ENCODE measurements around the gene FAM199X.

FAM199X gene

DNA sequence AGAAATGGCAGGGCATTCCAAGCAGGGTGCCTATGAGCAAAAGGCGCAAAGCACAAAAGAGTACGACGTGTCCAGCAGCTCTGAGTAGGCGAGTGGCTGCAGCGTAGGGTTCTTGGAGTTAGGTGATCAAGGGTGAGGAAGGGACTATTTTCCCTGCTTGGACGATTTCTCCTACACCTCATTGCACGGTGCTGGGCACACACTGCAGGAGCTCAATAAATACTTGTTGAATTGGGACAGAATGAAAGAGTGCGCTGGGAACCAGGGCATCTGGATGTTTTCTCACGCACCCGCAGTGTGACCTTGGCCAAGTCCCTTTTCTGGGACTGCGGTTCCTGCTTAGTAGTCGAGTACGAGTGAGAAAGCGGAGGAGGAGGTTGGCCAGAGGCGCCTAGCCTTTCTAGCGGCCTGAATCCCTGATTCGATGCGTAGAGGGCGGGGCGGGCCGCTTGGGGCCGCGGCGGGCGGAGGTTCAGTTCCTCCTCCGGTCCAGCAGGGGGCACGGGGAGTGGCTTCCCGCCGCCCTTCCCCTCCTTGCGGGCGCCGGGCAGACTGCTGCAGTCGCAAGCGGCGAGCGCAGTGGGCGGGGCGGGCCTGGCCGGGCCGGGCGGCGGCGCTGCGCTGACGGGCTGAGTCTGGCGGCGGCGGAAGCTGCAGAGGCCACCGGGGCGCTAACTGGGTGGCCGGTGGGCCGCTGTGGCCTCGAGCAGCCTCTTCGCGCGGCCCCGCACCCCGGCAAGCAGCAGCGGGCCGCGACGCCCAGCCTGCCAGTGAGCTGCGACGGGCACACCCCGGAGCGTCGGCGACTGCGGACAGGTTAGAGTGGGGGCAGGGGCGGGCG, at the start of gene FAM199X:
TSS of gene FAM199X (plus strand) at position 560 of the 841 bp plus-strand sequence. CDS start 333 bp downstream, outside the sequence.
- peak; percentile 83 for DNase-seq

DNA sequence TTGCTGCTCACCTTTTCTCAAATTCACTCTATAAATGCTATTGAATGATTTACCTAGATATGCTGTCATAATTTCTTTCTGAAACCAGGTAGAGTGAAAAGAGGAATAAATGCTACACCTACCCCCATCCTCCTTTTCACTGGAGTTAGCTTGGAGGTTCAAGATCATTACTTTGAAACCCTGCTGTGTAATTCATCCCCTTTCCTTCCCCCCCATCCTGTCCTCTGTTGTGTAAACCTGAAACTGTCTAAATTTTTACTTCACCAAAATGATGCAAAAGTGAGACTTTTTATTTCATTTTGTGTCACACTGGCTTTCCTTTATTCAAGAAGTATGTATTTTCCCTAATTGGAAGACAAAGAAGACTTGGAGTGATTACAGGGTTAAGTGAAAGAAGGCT, 48.5 kb upstream of the FAM199X start:
- DNase-seq: no peak

DNA sequence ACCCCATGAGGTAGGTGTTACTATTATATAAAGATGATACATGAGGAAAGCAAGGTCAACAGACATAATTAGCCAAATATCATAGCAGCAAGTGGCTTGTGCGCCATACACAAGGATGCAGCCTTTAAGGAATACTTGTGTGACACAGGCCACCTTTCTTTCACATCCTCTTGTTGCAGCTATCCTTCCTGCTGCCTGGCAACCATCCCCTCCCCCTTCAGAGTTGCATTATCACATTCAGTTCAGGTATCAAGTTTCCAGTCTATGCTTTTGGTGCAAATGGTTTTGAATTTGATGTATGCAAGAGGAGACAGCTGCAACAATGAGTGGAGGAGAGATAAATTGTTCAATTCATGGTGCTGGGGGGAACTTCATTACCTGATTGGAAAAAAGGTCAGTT, 47.5 kb upstream of the FAM199X start:
- DNase-seq: no peak

DNA sequence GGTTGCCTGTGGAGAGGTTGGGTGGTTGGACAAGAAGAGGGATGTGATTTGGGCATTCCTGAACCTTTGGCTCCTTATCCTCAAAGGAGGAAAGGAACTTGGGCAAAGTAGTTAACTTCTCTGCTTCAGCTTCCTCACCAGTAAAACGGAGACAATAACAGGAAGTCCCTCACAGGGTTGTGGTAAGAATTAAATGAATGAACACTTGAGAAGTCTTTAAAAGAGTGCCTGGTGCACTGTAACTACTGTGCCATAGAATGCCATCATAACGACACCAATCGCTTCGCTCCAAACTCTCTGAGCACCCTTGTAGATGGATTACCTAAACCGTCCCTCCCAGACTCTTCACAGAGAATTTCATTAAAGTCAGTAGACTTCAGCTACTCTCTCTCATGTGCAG, 43.4 kb upstream of the FAM199X start:
- no peak for DNase-seq

DNA sequence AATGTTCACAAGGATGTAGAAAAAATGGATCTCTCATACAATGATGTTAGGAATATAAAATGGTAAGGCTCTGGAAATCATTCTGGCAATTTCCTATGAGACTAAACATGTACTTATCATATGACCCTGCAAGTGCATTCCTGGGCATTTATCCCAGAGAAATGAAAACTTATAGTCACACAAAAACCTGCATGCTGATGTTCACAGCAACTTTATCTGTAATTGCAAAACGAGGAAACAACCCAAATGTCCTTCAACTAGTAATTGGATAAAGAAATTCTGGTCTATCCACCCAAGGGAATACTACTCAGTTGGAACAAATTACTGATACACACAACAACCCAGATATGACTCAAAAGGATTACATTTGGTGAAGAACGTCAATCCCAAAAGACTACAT, 39.4 kb upstream of the FAM199X start:
- DNase-seq: no peak

DNA sequence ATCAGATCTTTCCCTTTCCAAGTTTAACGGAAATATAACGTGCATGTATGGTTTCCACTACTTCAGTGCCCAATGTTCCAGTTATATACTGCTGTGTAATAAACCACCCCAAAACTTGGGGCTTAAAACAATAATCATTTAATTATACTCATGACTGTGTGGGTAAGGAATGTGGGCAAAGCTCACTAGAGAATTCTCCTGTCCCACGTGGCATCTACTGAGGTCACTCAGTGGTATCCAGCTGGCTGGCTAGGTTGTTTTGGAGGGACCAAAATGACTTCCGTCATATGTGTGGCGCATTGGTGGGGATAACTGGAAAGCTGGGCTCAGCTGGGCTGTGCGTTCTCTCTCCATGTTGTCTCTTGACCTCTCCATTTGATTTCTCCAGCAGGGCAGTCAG, 35.4 kb upstream of the FAM199X start:
- no peak for DNase-seq

DNA sequence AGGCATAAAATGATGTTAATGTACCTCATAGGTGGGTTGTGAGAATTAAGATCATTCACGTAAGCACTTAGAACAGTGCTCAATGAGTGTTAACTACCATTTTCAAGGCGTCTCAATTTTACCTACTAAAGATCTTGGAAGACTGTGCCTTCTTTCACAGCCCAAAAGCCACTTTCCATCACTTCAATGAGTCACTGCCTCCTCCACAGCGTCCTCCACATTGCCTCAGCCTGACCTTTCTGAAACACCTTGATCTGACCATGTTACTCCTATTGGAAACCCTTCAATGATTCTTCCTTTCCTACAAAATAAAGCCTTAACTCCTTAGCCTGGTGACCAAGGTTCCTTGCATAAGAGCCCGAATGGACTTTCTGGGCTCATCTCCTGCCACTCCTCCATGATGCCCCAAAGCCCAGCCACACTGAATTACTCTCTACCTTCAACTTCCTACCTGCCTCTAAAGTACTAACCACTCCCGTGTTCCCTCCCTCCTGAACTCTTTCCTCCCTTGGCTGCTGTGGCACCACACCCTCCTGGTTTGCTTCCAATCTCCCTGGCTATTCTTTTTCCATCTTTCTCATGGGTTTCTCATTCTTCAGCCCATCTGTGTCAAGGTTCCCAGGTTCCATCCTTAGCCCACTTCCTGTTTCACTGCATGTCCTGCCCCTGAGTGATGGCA, 31.5 kb upstream of the FAM199X start:
- DNase-seq: no peak

DNA sequence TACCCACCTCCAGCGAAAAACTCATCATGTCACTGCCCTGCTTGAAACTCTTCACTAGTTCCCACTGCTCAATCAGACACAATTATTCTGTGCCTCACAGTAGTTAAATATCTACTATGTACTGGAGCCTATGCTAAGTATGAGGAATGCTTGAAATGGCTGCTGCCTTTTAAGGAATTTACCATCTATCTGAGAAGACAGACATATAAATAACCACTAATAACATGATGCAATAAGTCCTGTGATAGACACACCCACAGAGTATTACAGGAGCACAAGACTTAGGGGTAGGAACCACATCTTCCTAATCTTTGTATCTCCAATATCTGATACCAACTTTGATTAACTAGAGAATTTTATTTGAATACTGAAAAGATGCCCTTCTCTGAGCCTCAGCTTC, 30.6 kb upstream of the FAM199X start:
- DNase-seq: no peak

DNA sequence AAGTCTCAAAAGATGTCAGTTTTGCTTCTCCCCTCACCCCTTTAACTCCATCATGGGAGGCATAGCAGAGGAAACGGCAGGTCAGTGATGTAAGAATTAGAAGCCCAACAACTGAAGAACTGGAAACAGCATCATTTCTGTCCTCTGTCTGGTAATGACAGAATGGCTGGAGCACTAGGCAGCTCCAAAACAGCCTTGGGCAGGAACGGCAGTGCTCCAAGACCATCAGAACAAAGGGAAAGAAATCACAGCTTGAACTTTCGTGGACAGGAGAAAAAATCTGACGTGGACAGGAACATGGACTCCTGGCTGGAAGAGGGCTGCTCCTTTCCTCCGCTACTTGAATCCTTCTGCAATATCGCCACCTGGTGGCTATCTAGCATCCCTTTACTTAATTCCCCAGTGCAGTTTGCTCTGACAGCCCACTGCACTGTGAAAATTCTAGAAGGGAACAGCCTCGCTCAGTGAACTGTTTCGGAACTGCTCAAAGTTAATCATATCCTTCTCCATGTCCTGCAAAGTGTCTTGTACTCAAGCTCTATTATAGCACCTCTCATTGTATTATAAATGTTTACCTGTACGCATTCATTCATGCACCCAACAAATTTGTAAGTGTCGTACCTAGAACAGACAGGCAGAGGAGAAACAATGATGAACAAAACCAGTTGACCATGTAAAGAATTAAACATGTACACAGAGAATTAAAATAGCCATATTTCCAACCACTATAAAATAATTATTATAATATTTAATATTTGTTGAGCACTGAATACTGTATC, 29.8 kb upstream of the FAM199X start:
- peak; percentile 62 for DNase-seq

DNA sequence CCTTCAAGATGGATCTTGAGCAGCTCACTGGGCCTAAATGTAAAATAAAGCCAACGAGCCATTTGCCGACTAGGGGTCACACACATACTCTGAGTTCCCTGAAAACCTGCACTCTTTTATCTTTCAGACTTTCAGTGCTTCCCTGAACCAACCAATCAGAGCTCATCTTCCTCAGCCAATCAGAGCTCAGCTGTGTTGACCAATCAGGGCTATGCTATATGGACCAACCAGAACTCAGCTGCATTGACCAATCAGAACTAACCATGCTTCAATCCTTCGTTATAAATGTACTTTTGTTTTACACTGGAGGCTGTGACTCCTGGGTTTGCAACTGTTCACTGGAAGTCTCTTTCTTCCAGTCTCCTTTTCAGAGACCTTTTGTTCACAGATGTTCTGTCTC, 28.8 kb upstream of the FAM199X start:
- DNase-seq: no peak

DNA sequence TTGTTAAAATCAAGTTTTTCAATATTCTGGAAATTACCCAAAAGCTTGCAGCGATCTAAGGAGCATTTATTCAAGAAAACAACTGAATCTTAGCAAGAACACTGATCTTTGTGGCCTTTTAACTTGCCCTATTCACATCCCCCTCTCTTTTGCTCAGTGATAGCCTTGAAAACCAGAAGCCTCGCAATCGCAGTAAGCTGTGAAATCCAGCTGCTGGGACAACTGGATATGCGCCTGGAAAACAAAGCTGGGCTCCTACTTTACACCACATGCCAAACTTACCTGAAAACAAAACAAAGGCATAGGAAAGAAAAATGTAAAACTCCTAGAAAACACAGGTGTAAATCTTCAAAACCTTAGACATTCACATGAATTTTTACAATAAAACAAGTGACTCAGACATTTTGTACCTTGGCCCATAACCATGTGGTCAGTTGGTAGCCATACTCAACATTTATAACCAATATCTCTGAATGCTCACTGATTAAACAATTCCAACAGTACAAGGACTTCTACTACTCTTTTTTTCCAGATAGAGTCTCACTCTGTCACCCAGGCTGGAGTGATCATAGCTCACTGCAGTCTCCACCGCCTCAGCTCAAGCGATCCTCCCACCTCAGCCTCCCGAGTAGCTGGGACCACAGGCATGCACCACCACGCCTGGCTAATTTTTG, 25.0 kb upstream of the FAM199X start:
- DNase-seq: no peak

DNA sequence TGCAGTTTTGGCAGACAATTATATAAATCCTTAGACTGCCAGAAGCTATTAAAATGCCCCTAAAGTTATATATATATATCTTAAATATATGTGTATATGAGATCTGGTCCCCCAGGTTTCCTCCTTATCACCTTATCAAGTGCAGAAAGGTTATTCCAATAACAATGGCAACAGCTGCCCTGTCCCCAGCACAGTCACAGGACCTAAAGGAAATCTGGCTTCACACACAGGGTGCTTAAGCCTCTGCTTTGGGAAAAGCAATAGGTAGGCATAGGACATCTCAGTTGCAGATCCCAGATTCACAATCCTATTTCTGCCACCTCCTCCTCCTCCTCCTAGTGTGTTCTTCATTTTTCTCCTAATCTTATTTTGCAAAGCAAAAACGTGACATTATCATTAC, 15.2 kb upstream of the FAM199X start:
- DNase-seq: no peak

DNA sequence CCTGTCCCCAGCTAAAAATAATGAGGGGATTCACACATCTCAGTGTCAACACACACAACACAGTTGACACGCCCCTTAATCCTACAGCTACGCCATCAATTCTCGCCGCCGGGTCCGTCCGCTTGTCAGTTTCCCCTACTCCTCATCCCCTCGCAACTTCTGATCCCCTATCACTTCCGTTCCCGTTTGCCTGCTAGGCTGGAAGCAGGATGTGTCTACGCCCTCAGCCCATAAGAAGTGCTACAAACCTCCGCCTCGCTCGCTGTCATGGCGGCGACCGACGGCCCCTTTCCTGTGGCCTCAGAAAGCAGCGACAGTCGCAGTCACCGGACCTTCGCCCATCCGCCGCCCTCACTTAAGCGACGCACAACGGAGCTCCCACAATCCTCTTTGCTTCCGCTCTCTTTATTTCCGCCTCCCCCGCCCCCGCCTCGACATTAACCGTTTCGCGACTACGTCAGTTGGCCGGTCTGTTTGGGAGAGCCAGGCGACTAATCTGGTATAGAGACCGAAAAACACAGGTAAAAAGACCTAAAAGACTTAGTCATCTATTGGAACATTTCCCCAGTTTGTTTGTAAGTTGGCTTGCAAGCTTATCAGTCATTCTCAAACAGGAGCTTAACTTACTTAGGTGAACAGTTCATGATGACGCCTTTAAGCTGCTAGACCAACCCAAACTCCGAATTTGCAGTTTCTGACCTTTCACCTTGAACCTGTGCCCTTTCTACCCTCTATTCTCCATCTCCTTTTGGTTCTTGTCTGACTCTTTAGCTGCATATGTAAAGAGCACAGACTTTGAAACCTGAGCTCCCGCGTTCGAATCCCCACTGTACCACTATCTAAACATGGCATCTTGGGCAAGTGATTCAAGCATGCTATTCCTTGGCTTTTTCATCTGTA, 9.4 kb upstream of the FAM199X start, which contains the start of gene SLC25A53:
TSS of gene SLC25A53 (minus strand) at position 380 of the 900 bp plus-strand sequence. CDS start 51,752 bp downstream, outside the sequence.
- DNase-seq: peak; percentile 76

DNA sequence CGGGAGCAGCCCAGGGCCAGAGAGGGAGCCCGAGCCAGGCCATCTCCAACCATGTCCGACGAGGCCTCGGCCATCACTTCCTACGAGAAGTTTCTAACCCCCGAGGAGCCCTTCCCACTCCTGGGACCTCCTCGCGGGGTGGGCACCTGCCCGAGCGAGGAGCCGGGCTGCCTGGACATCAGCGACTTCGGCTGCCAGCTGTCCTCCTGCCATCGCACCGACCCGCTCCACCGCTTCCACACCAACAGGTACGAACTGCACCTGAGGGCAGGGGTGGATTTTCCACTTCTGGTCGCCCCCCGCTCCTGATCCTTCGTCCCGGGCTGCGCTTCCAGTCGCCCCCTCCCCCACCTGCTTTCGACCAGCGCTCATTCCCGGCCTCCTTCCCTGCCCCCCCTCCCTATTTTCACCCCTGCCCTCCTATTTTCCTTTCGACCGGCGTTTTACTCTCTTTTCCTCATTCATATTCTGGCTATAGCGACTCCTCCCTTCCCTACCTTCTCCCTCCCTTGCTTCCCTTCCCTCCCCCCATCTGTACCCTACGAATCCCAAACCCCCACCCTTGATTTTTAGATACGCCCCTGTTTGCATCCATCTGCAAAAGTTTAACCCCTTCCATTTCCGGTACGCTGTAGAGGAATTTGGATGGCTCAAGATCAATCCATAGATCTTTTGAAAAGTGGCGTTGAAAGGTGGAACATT, 633 bp downstream of the FAM199X start:
- DNase-seq: no peak

DNA sequence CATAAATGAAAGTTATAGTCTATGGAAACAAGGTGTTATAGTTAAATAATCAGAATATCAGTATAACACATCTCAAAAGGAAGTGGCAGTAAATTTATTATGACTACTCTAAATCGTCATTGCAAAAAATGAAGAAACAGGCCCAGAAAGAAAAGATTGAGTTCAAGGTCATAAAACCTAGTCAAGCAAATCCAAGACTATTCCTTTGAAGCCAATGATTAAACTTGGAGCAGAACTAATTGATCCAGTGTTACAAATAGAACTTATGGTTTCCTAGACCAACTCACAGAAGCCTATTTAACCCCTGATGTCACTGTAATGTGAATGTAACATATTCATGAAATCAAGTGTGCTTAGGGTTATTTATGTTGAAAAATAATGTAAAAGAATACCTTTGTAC, 1.9 kb downstream of the FAM199X start:
- no peak for DNase-seq

DNA sequence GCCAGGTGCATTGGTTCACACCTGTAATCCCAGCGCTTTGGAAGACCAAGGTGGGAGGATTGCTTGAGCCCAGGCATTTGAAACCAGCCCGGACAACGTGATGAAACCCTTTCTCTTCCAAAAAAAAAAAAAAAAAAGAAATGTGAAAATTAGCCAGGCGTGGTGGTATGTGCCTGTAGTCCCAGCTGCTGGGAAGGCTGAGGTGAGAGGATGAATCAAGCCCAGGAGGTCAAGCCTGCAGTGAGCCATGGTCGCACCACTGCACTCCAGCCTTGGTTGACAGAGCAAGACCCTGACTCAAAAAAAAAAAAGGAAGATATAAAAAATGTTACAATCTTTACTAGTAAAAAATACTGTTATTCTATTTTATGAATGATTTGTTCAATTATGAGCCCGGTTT, 5.9 kb downstream of the FAM199X start:
- no peak for DNase-seq

DNA sequence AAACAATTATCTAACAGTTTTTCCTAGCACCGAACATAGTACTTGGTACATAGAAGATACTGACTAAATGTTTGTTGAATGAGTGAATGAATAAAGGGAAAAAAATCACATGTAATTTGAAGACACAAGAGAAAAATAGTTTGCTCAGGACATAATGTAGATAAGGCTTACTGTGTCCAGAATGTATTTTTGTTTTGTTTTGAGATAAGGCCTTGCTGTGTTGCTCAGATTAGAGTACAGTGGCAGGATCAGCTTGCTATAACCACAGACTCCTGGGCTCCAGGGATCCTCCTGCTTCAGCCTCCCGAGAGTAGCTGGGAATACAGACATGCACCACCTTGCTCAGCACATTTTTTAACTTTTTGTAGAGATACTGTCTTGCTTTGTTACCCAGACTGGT, 6.5 kb downstream of the FAM199X start:
- no peak for DNase-seq

DNA sequence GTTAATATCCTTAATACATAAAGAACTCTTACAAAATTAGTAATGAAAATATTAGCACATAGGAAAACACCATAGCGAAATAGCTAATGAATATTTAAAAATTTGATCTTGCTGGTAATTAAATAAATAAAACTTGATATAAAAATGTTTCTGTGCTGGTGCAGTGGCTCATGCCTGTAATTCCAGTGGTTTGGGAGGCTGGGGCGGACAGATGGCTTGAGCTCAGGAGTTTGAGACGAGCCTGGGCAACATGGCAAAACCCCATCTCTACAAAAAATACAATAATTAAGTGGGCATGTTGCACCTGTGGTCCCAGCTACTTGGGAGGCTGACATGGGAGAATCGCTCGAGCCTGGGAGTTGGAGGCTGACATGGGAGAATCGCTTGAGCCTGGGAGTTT, 7.6 kb downstream of the FAM199X start:
- no peak for DNase-seq

DNA sequence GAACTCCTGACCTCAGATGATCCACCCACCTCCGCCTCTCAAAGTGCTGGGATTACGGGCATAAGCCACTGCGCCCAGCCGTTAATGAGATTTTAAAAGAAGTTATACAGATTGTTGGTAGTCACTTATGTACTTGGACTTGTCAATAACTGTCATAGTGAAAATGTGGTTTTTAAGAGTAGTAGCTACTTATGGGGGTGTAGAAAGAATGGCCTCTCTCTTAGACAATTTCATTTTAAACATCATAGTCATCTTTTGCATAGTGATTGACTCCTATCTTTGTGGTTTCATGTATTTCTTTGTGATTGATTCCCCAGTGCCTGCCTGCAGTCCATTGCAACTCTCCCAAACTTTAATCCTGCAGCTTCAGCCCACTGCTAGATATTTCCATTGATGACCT, 17.4 kb downstream of the FAM199X start:
- no peak for DNase-seq

DNA sequence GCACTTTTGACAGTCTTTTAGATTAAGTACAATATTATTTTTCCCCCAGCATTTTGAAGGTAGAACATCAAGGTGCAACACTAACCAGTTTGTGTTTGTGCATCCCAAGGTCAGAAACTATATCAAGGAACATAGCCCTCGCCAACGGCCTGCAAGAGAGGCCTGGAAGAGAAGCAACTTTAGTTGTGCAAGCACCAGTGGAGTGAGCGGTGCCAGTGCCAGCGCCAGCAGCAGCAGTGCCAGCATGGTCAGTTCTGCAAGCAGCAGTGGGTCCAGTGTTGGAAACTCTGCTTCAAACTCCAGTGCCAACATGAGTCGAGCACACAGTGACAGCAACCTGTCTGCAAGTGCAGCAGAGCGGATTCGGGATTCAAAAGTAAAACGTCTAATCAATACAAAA, 21.7 kb downstream of the FAM199X start:
- no peak for DNase-seq

DNA sequence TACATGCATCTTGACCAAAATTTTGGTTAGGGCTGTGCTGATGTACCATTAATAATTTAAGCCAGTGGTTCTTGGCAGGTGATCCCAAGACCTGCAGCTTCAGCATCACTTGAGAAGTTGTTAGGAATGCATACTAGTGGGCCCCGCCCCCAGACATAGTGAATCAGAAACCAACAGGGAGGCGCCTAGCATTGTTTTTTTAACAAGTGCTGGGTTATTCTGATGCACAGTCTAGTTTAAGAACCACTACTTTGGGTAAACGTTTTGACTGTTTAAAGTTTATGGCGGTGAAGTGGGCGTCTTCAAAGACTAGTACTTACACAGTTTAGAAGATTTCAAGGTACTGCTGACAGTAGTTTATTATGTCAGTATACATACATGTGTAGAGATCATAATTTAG, 23.6 kb downstream of the FAM199X start:
- no peak for DNase-seq

Data from stimulated activated CD4-positive, alpha-beta T cell treated with anti-CD3 and anti-CD28 coated beads, Interleukin-4, amount 100 ng/mL, for 24 hours (primary cell).